Stimulated activated CD8-positive, alpha-beta memory T cell treated with anti-CD3 and anti-CD28 coated beads, Interleukin-7, amount 100 ng/mL, for 4 hours (primary cell): ENCODE data around the gene ARSG.

Source experiments
- DNase-seq, 2 donors: peaks; one replicate each; pipeline ENCODE4 v3.0.0-alpha.2; 2020; ENCODE audit warnings: low read depth in 2 of 2

The ARSG gene

GRCh38 chr17:68451670-68452354, 160.5 kb downstream of the ARSG start:
- no peak for DNase-seq

- no peak for DNase-seq
These were observed 161.5 kb downstream of the ARSG start for GRCh38 chr17:68452724-68453290.

DNA sequence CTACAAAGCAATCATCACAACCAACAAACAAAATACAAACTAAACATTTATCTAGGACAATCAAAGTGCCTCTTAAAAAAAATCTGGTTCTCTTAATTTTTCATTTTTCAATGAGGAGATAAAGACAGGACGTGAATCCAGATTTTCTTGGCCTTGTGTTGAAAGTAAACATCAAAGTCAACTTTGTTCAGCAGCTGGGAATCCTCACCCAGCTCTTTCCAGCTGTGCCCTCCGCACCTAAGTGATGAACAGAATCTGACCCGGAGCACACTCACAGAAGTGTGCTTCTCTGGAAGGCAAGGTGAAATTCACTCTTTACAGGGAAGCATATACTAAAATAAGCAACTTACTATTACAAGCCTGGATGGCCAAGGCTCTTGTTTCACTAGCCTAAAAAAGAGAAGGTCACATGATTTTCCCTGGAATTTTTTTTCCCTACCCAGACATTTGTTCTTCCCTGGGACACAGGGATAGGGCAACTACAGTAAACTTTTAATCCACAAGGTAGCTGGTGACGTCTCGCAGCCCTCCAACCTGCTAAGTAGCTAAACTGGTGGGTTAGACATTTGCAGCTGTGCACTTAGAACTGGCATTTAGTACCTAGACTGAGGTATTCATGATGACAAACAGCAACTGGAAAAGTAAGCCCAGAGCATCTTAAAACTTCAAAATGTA, 162.8 kb downstream of the ARSG start:
- no peak for DNase-seq

GRCh38 chr17:68455901-68456338, 164.6 kb downstream of the ARSG start:
- no peak for DNase-seq

DNA sequence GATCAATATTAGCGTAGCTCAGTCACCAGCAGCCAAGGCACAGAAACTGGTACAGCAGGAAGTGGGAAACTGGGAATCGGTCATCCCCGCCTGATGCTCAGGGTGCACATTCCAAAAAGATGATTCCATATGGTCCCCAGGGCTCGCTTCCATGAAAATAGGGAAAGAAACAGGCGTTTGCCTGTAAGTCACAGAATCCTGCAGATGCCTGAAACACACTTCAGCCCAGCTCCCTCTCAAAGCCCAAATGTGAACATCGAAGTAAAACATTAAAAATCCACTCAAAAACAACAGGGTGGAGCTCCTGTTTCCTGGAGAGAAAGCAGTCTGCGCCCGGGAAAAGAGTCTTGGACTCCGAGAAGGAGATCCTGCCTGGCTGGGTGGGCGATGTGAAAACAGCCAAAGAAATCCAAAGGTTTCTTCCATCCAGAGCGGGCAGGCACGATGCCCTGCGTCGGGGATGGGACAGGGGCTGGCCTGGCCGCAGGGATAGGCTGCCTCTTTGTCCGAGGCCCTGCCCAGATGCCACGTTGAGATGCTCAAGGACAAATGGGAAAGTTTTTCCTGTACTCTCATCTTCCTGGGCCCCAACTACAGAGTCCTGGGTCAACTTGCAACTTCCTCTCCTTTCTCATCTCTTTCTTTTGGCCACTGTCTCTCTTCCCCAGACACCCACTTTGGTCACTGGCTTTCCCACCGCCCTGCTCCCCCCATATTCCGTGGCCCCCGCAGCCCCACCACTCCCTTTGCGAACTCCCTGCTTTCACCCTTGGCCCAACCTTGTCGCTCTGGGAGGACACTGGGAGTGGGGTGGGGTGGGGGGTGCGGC, 165.3 kb downstream of the ARSG start:
- no peak for DNase-seq

GRCh38 chr17:68457168-68457538, 165.9 kb downstream of the ARSG start, which contains the start of gene WIPI1:
WIPI1 (minus strand) TSS chr17:68457496; CDS start chr17:68457421, 75 bp downstream.
- DNase-seq = no peak

DNA sequence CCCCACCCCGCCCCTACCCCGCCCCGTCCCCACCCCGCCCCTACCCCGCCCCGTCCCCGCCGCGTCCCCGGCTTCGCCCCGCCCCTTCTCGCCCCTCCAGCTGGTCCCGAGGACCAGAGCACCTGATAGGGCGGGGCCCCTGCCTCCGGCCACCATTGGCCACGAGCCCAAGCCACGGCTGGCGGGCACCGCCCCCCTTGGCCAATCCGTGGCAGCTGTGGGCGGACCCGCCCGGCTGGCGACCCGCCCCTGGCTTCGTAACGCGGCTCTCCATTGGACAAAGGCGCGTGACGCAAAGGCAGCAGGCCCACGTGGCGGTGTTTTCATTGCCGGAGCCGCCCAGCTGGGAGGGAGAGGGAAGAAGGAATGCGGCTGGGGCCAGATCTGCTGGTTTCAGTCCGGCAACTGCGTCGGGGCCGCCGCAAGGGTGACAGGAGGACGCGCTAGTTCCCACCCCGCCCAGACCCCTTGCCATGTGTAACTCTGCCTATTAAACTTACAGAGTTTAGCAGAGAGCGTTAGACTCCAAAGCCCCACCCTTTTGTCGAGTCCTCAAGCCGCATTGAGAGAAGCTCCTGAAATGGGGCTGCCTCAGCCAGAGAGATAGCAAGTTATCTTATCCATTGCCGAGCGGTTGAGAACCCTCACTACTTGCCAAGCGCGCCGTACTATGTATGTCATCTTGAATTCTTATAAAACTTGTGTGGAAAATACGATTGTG, 166.4 kb downstream of the ARSG start:
- DNase-seq = peak; percentile 93 to 98

GRCh38 chr17:68458260-68459036, 167.2 kb downstream of the ARSG start:
- DNase-seq = no peak

GRCh38 chr17:68459037-68459639, 167.8 kb downstream of the ARSG start:
- no peak for DNase-seq

GRCh38 chr17:68460146-68460545, 168.9 kb downstream of the ARSG start:
- no peak for DNase-seq

DNA sequence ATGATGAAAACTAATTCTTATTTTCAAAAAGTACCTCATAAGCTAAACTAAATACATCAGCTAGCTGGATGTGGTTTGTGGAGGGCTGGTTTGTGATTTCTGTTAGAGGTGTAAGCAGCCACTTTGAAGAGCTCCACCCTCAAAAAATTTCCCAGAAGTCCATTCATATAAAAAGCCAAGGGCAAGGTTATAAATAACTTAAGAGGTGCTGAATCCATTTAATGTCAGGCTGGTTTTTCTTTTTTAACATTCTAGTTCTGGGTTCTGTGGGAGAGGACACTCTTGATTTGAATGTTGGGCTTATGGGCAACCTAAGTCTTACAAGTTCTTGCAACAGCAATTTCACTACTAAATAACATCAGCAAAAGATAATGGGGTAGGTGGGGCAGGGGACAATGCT, 169.4 kb downstream of the ARSG start:
- no peak for DNase-seq

DNA sequence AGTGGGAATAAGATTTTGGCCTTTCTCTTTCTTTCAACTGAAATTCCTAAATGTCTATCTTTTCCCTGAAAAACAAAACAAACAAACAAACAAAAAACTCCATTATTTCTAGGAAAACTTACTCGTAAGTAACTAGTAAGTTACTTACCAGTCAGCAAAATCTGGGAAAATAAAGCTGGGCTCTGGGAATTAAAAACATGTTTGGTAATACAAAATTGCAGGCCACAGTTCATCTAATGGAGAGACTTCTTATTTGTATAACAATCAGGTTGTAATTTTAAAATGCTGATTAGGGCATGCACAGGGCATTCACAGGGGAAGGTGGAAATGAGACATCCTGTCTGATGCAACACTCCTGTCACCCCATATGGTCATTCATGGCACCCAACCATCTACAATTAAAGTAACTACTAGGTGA, 169.8 kb downstream of the ARSG start:
- no peak for DNase-seq

DNA sequence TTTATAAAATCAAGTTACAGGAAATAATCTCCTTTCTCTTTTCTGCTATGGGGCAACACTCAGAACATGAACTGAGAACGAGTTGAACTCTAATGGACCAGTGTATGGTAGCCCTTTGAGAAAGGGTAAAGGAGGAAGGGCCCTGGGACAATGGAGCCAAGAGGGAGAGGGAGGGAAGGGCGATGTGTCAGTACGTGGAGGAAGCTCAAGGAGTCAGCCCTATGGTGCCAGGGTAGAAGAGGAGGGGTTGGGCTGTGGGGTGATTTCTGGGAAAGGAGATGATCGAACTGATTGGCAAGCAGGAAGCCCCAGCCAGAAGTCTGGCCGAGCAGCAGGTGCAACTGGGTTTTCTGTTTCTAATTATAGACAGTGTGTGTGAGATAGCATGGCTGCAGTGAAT, 170.3 kb downstream of the ARSG start:
- no peak for DNase-seq

GRCh38 chr17:68462381-68463210, 171.3 kb downstream of the ARSG start:
- DNase-seq = peak; percentile 40 to 56

DNA sequence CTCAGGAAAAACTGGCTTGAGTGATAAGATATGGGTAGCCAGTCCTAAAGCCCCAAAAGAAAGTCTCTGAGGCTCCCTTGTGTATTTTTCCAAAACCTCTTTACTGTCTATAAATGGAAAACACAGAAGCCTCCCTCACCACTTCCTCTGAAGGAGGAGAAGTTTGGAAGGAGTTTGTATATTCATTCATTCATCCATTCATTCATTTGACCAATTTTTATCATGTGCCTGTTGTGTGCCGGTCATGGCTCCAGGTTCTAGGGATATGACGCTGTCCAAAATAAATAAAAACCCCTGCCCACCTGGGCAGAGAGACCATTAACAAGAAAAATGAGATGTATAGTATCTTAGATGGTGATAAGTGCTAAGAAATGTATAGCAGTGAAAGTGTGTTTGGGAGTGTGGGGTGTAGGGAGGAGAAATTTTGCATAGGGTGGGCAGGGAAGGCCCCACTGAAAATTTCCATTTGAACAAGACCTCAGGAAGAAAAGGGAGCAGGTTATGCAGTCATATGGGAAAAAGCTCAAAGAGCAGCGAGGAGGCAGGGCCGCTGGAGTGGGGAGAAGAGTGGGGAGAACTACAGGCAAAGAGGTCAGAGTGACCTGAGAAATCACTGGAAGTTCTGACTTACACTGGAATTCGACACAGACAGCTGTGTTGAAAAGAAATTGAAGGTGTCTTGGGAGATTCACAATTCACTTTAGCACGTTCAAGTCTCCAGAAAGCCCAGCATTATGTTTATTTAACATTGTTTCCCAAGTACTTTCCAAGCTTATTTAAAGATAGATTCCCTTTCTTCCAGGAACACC, 172.1 kb downstream of the ARSG start:
- DNase-seq = no peak

DNA sequence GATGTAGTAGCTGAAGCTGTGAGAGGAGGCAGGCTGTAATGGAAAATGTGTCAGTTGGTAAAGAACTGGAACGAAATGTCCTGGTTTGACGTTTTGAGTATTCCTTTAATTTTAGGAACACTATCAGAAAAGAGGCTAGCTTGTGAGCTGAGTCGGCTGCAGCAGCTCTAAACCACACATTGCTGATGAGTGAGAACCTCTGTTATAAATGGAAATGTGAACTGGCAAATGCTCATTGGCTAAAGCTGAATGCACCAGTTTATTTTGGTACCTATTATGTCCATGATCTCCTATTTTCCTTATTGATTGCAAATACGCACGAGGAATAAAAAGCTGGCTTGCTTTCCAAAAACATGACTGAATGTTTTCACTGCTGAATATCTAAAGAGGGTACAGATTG, 177.0 kb downstream of the ARSG start:
- no peak for DNase-seq

- no peak for DNase-seq
These were observed 177.5 kb downstream of the ARSG start for GRCh38 chr17:68468788-68469187.
